ENCODE data around the gene FBXO47.

The FBXO47 gene

DNA sequence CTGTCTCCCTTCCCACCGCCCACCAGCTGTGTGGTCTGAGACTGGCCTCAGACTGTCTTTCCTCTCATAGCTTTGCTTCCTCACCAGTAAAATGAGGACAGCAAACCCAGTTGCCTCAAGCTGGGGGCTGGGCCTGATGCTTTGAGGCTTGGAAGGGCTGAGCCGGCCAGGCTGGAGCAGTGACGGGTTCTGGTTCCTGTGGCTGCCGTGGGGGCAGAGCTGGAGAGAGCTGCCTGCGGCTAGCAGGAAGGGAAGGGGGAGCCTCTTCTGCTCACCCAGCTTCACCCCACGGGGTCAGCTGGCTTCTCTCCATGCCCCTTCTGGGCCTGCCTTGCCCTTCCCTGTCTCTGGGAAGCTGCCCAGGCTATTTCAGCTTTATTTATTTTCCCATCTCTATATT is 73.6 kb downstream of the FBXO47 start:
- no peak for DNase-seq (ENCODE audit: low read depth)
- H3K4me3 ChIP-seq (ENCODE audit: low read depth, low read length), result no peak overlapping the region
- TF ChIP-seq, protein P1, sequence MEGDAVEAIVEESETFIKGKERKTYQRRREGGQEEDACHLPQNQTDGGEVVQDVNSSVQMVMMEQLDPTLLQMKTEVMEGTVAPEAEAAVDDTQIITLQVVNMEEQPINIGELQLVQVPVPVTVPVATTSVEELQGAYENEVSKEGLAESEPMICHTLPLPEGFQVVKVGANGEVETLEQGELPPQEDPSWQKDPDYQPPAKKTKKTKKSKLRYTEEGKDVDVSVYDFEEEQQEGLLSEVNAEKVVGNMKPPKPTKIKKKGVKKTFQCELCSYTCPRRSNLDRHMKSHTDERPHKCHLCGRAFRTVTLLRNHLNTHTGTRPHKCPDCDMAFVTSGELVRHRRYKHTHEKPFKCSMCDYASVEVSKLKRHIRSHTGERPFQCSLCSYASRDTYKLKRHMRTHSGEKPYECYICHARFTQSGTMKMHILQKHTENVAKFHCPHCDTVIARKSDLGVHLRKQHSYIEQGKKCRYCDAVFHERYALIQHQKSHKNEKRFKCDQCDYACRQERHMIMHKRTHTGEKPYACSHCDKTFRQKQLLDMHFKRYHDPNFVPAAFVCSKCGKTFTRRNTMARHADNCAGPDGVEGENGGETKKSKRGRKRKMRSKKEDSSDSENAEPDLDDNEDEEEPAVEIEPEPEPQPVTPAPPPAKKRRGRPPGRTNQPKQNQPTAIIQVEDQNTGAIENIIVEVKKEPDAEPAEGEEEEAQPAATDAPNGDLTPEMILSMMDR (IDR thresholded peaks at IDR 0.05; ENCODE audit: low read depth, low read length, missing control alignments), result no peak
- in situ Hi-C loops (cut with HindIII; ENCODE audit: low sequenced_read_pairs), result no loop called here

DNA sequence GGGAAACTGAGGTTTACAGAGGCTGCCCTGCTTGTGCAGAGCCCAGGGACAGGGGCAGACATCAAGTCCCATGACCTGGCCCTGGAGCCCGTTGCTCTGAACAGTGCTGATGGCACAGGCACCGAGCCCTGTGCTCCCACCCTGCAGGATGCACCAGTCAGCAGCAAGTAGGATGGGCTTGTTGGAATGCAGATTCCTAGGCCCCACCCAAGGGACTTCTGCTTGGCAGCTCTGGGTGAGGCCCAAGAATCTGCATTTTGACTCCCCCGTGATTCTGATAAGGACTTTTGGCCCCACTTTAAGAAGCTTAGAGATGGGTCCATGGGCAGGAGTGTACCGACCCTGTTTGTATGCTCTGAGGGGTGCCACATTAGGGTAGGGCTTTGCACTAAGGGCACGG is 74.1 kb downstream of the FBXO47 start:
- no peak overlapping the region for H3K4me3 ChIP-seq (ENCODE audit: low read depth, low read length)
- DNase-seq (ENCODE audit: low read depth), result no peak
- TF ChIP-seq, protein P1 (IDR thresholded peaks at IDR 0.05; ENCODE audit: low read depth, low read length, missing control alignments), result no peak
- in situ Hi-C loops (cut with HindIII; ENCODE audit: low sequenced_read_pairs), result no loop called here

DNA sequence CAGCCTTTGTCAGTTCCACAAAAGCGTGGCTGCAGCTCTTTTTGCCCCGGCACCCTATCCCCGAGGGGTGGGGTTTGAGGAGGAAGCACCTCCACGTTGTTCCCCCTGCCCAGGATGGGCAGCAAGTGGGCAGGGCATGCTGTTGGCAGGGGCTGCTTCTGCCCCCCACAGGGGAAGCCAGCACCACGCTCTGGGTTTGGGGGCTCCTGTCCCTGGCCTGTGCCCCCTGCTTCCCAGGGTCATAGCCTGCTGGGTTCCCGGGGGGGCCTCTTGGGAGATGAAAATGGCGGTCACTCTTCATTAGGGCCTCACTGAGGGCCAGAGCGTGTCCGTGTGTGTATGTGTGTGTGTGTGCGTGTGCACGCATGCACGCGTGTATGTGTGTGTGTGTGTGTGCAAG is 74.6 kb downstream of the FBXO47 start:
- in situ Hi-C loops (cut with HindIII; ENCODE audit: low sequenced_read_pairs), result no loop called here
- TF ChIP-seq, protein P1 (IDR thresholded peaks at IDR 0.05; ENCODE audit: low read depth, low read length, missing control alignments), result no peak
- no peak overlapping the region for H3K4me3 ChIP-seq (ENCODE audit: low read depth, low read length)
- DNase-seq (ENCODE audit: low read depth), result no peak

DNA sequence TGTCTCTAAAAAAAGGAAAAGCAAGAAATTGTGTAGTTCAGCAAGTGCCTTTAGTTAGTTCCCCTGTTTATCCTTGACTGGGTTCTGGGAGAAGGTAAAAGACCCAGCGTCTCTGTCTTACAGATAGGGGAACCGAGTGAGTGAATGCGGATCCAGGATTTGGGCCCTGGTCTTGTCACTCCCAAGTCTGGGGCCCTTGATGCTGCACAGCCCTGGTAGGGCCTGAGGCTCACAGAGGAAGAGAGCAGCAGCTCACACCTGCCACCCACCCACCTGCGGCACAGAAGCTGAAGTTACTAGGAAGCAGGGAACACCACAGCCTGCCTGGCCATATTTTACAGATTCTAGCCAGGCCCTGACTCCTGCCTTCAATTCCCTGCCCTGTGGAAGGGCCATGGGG is 75.1 kb downstream of the FBXO47 start:
- H3K4me3 ChIP-seq (ENCODE audit: low read depth, low read length), result no peak overlapping the region
- in situ Hi-C loops (cut with HindIII; ENCODE audit: low sequenced_read_pairs), result no loop called here
- DNase-seq (ENCODE audit: low read depth), result no peak
- TF ChIP-seq, protein P1 (IDR thresholded peaks at IDR 0.05; ENCODE audit: low read depth, low read length, missing control alignments), result no peak

DNA sequence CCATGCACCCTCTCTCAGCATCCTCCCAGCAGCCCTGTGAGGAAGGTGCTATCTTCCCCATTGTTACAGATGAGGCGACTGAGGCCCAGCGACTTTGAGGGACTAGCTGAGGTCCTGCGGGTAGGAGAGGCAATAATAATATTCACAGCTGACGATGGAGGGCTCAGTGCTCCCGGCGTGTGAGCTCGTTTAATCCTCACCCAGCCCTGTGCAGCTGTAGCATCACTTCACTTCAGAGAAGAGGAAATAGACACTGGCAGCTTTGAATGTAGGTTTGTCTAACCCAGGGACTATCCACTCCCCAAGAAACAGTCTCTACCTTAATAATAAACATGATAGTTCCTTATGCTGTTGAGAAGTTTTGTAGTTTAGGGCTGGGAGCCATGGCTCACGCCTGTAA is 75.8 kb downstream of the FBXO47 start:
- H3K4me3 ChIP-seq (ENCODE audit: low read depth, low read length), result no peak overlapping the region
- in situ Hi-C loops (cut with HindIII; ENCODE audit: low sequenced_read_pairs), result no loop called here
- DNase-seq (ENCODE audit: low read depth), result no peak
- TF ChIP-seq, protein P1 (IDR thresholded peaks at IDR 0.05; ENCODE audit: low read depth, low read length, missing control alignments), result no peak

DNA sequence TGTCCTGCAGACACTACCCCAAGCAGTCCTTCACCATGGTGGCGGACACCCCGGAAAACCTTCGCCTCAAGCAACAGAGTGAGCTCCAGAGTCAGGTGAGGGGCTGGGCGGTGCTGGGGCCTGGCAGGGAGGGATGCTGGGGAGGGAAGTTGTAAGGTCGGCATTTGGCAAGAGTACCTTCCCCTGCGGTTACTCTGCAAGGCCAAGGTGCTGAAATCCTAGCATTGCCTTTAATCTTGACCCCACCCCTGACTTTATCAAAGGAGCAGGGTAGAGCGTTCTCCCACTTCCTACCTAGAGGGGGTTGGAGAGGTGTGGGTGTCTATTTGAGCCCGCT is 76.8 kb downstream of the FBXO47 start:
- TF ChIP-seq, protein P1 (IDR thresholded peaks at IDR 0.05; ENCODE audit: low read depth, low read length, missing control alignments), result no peak
- no peak for DNase-seq (ENCODE audit: low read depth)
- in situ Hi-C loops (cut with HindIII; ENCODE audit: low sequenced_read_pairs), result no loop called here
- no peak overlapping the region for H3K4me3 ChIP-seq (ENCODE audit: low read depth, low read length)
